Middle frontal gyrus (tissue), 1 donor: ENCODE measurements around the gene ZMYM4.
"Not testable (repeated sequence)": the region's sequence is repeated elsewhere in the genome, so short reads cannot be mapped to it uniquely, and the experiment has no call there.

Experiments used
- DNase-seq: peaks from one replicate; pipeline ENCODE4 v3.0.0-alpha.2; 2015; ENCODE audit warnings: low spot score; ENCODE audit errors: extremely low spot score

Gene ZMYM4

DNA sequence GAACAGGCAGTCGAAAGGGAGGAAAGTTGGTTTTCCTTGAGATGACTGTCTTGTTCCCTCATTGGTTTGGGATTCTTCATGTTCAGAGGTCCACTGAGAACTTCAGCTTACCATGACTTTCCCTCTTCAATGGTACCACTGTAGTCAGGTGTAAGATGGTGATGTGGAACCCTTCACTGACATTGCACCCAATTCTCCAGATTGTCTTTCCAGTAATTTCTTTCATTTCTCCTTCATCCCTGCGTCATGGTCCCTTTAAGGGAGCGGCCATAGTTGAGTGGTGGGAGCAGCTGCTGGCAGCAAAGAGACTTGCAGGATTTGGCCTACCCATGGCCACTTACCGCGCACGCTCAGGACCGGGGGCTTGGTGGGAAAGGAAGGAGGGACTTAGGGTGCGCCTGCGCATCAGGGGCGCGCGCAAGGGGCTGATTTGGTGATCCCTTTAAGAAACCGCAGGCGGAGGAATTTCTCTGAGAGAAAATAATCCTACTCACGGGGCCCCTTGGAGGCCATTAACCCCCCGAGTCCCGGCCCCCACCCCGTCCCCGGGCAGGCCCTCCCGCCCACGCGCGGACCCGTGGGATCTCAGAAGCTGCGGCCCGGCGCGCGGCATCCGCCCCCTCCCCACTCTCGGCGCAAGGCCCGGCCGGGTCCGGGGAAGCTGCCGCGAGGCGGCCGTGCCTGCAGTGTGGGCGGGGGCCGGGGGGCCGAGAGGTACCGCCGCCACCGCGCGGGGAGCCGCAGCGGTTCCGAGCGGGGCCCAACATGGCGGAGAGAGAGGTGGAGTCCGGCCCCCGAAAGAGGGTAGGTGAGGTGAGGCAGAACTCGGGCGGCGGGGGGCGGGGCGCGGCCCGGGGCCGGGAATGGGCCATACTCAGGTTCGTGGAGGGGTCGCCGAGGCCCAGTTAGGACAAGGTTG lies at the start of gene ZMYM4:
Gene ZMYM4 (plus strand): TSS at position 428 of the 919 bp plus-strand sequence. CDS start 338 bp downstream, at position 766.
- peak; percentile 86 for DNase-seq

DNA sequence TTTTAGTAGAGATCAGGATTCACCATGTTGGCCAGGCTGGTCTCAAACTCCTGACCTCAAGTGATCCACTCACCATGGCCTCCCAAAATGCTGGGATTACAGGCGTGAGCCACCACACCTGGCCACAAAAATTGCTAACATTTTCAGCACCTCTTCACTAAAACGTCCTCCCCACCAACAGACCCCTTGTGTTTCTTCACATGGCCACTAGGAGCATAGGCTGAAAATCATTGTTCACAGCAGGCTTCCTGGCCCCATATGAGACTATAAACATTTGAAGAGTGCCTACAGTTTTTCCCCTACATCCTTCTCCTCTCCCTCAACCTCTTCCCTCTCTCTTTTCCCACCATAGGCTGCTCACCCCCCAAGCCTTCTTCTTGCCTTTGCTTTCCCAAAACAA lies 47.5 kb upstream of the ZMYM4 start:
- no peak for DNase-seq

DNA sequence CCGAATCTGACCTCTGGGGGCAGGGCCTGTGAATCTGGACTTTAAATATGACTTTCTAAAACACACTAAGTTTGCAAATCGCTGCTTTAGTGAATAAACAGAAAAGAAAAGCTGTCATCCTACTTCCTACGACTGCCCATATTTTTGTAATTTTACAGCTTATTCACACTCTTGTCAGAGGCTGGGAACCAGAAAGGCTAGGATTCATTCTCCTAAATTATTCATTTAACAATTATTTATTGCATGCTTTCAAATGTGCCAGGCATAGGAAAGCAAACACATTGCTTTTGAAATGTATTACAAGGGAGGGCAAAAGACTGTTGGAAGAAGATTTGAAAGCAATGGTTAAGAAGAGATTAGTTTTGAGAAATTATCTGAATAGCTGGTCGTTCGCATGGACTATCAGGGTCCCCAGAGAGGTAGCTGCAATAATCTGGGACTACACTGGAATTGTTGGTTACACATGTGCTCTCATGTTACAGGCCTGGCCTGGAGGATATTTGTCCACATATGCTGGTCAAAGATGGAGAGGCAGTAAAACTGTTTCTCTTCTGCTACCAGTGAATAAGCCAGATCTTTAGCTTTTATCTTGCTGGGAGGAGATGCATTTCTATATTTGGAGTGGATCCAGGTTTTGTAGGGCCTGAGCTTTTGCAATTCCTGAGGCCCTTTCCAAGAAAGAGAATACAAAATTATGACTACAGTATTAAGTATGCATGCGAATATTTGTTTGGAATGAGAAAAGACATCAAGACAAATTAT lies 46.0 kb upstream of the ZMYM4 start:
- no peak for DNase-seq

DNA sequence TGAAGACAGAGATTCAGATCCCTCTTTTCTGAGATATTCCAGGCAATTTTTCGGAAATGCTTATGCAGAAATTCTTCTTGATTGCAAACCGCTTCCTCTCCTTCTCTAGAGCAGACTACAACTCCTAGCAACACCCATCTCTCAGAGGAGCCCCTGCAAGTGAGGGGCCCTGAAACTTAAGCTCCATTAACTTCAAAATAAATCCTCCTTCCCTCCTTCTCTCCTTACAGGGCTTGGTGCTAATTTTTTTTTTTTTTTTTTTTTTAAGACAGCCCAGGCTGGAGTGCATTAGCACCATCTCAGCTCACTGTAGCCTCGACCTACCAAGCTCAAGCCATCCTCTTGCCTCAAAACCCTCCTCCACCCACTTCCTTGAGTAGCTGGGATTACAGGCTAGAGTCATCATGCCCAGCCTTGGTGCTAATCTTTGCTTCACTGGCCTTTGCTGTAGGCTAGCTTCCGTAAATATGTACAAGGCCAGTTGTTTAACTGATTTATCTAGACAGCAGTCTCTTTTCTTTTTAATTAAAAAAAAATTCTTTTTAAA lies 45.4 kb upstream of the ZMYM4 start:
- DNase-seq: no peak

DNA sequence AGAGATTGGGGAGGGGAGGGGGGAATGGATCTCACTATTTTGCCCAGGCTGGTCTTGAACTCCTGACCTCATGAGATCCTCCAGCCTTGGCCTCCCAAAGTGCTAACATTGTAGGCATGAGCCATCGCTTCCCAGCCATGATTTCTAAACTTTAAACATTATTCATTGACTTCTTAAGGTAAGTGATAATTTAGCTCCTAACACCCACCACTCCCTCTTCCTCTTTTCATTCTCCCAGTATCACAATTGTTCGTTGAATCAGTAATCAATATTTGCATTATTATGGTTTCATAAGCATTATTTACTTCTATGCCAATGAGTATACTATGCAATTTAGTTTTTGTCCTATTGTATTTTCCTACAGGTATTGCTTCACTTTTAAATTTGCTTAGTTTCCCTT lies 42.0 kb upstream of the ZMYM4 start:
- no peak for DNase-seq

DNA sequence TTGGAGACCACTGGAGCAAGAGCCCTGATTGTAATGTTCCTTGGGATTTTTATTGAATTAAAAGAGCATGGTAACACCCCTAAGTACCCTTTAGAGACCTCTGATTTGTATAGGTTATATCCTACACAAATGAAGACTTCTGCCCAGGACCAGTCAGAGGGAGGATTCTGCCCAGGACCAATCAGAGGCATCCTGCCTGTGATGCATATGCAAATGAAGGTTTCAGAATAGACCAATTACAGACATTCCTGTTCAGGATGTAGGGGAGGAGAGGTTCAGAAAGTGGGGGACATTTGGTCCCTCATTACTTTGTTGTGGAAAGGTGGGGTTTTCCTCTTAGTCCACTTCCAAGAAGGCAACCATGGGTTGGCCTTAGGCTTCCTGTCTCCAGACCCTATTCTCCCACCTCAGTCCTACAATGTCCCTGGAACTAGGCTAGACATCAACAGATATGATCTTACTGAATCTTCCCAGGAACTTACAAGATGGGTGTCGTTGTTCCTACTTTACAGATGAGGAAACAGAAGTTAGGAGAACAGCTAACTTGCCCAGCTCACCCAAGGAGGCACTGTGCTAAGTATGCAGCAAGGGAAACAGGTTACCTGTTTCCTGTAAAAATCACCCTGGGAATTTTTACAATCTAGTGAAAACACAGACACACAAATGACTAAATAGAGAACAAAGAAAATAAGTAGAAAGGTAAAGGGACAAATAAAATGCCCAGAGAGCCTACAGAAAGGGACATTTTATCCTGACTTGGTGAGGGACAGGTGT lies 38.7 kb upstream of the ZMYM4 start:
- no peak for DNase-seq

DNA sequence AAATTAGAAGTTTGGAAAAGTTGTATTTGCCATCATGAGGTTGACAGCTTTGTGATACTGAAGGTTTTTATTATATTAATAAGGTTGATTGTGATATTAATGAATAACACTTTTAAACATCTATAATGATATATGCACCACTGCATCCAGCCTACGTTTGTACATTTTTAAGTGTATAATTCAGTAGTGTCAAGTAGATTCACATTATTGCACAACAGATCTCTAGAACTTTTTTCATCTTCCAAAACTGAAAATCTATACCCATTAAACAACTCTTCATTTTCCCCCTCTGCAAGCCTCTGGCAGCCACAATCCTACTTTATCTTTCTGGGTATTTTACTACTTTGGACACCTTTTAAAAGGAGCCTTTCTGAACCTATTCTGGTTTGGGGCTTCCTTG lies 37.2 kb upstream of the ZMYM4 start:
- no peak for DNase-seq

DNA sequence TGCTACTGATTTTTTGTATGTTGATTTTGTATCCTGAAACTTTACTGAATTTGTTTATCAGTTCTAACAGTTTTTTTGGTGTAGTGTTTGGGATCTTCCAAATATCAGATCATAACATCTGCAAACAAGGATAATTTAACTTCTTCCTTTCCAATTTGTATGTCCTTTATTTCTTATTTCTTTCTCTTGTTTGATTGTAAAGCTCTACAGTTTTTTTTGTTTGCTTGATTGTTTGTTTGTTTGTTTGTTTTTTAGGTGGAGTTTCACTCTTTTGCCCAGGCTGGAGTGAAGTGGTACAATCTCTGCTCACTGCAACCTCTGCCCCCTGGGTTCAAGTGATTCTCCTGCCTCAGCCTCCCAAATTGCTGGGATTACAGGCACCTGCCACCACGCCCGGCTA lies 31.7 kb upstream of the ZMYM4 start:
- DNase-seq: not testable (repeated sequence)

DNA sequence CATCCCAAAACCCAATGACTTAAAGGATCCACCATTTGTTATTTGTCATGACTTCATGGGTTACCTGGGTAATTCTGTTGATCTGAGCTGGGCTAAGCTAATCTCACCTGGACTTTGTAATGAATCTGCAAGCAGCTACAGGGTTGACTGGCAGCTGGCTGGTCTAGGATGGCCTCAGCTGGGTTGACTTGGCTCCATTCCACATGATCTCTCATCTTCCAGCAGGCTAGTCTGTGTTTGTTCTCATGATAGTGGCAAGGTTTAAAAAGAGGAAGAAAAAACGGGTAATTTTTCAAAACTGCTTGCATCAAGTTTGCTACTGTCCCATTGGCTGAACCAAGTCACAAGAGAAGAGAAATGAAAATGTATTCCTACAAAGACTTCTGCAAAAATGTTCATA lies 24.8 kb upstream of the ZMYM4 start:
- no peak for DNase-seq

DNA sequence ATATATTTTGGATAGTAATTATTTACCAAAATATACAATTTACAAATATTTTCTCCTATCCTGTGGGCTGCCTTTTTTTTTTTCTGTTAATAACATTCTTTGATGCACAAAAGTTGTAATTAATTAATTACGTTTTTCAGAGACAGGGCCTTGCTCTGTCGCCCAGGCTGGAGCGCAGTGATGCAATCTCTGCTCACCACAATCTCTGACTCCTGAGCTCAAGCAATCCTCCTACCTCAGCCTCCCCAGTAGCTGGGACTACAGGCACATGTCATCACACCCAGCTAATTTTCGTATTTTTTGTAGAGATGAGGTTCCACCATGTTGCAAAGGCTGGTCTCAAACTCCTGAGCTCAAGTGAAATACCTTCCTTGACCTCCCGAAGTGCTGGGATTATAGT lies 21.3 kb upstream of the ZMYM4 start:
- DNase-seq: no peak

DNA sequence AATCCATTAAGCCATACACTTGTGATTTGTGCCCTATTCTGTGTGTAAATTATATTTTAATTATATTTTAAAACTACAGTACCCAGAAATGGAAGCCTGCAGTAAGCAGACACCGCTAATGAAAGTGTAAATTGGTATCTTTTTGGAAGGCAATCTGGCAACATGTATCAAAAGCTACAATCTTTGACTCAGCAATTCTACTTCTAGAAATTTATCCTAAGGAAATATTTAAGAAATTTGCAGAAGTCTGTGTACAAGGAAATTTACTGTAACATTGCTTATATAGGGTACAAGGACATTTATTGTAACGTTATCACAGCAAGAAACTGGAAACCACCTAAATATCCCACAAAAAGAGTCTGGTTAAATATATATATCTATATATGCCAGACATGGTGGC lies 14.6 kb upstream of the ZMYM4 start:
- DNase-seq: no peak

DNA sequence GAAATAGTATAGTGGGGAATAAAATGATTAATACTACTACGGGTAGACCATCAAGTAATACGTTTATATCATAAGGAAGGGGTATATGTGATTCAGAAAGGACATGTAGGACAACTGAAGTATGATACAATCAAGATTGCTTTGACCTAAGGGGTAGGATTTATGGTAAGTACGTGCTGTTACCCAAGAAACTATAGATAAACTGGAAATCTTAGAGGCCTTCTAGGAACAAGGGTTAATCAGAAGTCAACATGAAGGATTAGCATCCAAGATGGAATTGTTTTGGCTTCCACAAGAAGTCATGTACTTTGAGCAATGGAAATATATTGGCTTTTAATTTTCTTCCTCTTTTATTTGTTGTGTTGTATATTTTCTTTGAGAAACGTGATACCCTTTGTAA lies 13.2 kb upstream of the ZMYM4 start:
- DNase-seq: no peak

DNA sequence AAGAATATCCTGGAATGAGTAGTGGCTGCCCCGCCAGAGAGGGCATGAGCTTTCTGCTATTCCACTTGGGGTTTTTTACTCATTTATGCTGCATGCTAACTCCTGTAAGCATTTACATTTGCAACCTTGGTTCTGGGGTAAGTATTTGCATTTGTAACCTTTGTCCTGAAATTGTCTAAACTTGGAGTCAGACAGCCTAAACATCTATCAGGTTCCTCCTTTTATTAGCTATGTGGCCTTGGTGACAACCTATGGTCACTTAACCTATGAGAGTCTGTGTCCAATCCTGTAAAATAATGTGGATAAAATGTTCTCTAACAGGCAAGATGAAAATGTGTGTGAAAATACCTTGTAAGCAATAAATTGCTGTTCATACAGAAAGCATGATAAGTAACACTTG lies 8.9 kb upstream of the ZMYM4 start:
- no peak for DNase-seq

DNA sequence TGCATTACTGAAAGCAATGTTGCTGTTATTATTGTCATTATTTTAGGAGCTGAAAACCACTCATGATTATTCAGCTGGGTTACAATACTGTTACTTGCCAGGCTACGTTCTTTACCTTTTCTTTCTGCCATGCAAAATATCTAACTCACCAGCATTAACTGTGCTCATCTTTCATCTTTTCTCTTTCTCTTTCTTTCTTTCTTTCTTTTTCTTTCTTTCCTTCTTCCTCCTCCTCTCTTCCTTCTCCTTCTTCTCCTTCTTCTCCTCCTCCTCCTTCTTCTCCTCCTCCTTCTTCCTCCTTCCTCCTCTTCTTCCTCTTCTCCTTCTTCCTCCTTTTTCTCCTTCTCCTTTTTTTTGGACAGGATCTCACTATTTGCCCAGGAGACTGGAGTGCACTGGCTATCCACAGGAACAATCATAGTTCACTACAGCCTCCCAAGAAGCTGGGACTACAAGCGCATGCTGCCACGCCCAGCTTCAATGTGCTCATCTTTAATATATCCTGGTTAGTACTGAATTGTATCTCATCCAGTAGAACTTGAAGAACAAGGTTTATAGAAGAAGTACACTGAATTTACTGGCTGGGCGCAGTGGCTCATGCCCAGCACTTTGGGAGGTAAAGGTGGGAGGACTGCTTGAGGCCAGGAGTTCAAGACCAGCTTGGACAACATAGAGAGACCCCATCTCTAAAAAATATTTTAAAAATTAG lies 6.9 kb upstream of the ZMYM4 start:
- no peak for DNase-seq

DNA sequence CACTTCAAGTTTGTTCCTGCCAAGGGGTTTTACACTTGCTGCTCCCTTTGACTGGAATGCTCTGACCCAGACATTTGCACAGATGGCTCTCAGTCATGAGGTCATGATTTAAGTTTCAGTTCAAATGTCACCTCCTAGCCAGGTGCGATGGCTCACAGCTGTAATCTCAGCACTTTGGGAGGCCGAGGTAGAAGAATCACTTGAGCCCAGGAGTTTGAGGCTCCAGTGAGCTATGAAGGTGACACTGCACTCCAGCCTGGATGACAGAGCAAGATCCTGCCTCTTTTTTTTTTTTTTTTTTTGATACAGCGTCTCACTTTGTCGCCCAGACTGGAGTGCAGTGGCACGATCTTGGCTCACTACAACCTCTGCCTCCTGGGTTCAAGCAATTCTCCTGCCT lies 4.5 kb upstream of the ZMYM4 start:
- no peak for DNase-seq

DNA sequence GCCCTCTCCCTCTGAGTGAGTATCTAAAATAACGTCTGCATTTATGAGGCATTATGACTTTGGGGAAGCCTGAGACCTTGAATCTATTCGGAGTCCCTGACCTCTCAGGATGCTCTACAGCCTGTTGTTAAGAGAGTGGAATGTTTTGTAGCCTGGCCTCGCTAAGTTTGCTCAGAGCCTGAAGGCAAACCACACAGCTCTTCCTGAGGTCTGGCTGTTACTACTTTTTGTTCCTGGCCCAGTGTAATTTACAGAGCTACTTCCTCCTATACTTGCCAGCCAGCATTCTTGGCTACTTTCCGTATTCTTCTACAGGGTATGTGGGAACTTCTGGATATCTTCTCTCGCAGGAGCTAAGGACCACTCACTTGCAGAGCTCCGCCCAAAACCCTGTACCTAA lies 3.6 kb upstream of the ZMYM4 start:
- no peak for DNase-seq

DNA sequence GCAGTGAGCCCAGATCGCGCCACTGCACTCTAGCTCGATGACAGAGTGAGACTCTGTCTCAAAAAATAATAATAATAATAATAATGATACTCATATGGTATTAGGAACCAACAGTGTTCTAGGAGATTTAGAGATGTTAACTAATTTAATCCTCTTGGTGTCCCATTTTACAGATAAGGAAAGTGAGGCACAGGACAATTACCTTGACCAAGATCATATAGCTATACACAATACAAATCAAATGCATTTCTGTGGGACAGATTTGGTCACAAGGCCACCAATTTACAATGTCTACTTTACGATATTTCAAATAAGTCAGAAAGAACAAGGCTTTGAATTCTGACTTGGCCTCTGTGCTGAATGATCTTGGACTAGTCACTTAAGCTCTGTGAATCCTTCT lies 2.2 kb upstream of the ZMYM4 start:
- no peak for DNase-seq

DNA sequence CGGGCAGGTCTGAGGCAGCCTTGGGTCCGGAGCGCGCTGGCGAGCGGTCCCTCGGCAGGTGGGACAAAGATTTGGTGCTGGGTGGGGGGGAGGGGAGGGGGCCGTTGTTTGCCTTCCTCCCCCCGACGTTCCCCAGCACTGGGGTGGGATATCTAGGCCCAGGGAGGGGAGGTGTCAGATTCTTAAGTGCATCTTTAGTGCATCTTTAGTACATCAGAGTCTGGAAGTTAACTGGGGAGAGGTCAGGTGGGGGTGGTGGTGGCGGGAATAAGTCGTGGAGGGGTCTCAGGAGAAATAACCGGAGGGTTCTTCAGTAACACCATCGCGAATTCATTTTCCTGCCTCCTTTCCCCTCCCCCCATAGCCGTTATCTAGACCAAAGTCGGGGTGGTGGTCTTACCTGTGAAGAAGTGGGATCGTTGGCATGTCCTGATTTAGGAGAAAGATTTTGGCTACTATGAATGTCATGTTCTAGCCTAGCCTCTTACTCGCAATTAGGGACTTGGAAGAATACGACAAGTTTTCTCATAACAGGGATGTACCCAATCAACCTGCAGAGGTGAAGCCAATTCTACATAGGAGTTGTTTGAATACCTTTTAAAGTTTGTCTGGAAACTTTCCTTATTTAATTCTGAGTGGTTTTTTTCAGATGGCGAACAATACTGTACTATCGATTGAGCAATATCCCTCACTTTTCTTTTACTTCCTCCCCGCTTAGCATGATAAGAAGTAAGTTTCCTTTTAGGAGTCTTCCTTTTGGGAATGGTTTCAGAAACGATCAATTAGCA lies 886 bp downstream of the ZMYM4 start:
- DNase-seq: no peak

DNA sequence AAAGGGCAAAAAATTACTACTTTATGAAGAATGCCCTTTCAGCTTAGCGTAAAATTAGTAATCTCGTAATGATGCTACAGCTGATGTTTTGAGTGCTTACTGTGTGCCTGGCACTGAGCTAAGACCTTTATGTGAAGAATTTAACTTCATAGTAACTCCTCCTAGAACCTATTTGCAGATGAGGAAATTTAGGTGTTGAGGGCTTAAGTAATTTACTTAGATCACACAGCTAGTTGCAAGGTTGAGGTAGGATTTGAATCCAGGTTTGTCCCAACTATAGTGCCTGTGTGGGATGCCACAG lies 1.4 kb downstream of the ZMYM4 start:
- DNase-seq: no peak

DNA sequence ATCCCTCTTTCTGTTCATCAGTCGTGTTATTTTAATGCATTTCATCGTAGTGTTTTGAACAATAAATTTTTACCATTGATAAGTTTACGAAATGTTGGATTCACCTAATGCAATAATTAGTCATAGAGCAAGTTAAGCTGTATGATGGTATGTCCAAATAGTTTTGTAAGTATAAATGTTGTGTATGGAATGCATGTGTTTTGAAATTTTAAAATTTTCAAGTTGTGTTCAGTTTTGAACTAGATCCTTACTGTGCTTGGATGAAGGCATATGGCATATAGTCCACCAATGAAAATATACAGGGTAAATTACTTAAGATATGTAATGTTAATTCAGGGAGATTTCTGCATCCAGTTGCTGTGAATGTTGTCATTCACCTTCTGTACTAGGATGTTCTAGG lies 2.3 kb downstream of the ZMYM4 start:
- no peak for DNase-seq
